Loucy (cell line): ENCODE results near the gene SYP.

Experiments used
- H2AFZ ChIP-seq: fragments of 200-600 bp; sonication (generic); 2 replicates; pipeline ENCODE4 v1.6.0; 2016; ENCODE audit warnings: antibody characterized with exemption, mild to moderate bottlenecking, low read length, moderate library complexity
- H3F3A ChIP-seq: fragments of 200-600 bp; 2 replicates; pipeline ENCODE4 v1.6.0; 2016; ENCODE audit warnings: antibody characterized with exemption, low read depth, mild to moderate bottlenecking
- H3K27me3 ChIP-seq: fragments of 200-600 bp; sonication (generic); 2 replicates; pipeline ENCODE4 v1.6.1; 2014; ENCODE audit warnings: low read length, mild to moderate bottlenecking; ENCODE audit not compliant: insufficient read depth, poor library complexity, severe bottlenecking
- H3K36me3 ChIP-seq: fragments of 200-600 bp; sonication (generic); 2 replicates; pipeline ENCODE4 v1.6.1; 2016; ENCODE audit warnings: low read length; ENCODE audit not compliant: insufficient read depth
- H3K4me1 ChIP-seq: fragments of 200-600 bp; sonication (generic); 2 replicates; pipeline ENCODE4 v1.5.1; 2014; ENCODE audit warnings: low read length, mild to moderate bottlenecking; ENCODE audit not compliant: insufficient read depth, poor library complexity, severe bottlenecking
- H3K4me2 ChIP-seq: fragments of 200-600 bp; sonication (generic); 2 replicates; pipeline ENCODE4 v1.6.0; 2014; ENCODE audit warnings: antibody characterized with exemption, low read length, low read depth, mild to moderate bottlenecking; ENCODE audit not compliant: poor library complexity, severe bottlenecking
- H3K4me3 ChIP-seq: fragments of 200-600 bp; sonication (generic); 2 replicates; pipeline ENCODE4 v1.5.1; 2014; ENCODE audit warnings: low read length, mild to moderate bottlenecking, mixed read lengths; ENCODE audit not compliant: poor library complexity, severe bottlenecking
- H3K79me2 ChIP-seq: fragments of 200-600 bp; sonication (generic); 2 replicates; pipeline ENCODE4 v1.6.1; 2014; ENCODE audit warnings: low read length; ENCODE audit not compliant: insufficient read depth
- H3K9ac ChIP-seq: fragments of 200-600 bp; sonication (generic); 2 replicates; pipeline ENCODE4 v1.6.0; 2014; ENCODE audit warnings: mild to moderate bottlenecking, low read depth, low read length, moderate library complexity; ENCODE audit not compliant: poor library complexity, severe bottlenecking
- H3K9me2 ChIP-seq: fragments of 200-600 bp; sonication (generic); replicated peaks from 2 replicates; pipeline ENCODE4 v1.6.1; 2016; ENCODE audit warnings: low read depth, low read length, mixed read lengths
- H3K9me3 ChIP-seq: fragments of 200-600 bp; sonication (generic); 2 replicates; pipeline ENCODE4 v1.6.1; 2014; ENCODE audit warnings: mild to moderate bottlenecking, antibody characterized with exemption, low read length, low read depth; ENCODE audit not compliant: insufficient read depth
- H4K20me1 ChIP-seq: fragments of 200-600 bp; sonication (generic); 2 replicates; pipeline ENCODE4 v1.6.0; 2014; ENCODE audit warnings: antibody characterized with exemption, low read length, mild to moderate bottlenecking; ENCODE audit not compliant: insufficient read depth, poor library complexity, severe bottlenecking
- CTCF ChIP-seq: fragments of 200-600 bp; sonication (generic); conservative IDR thresholded peaks from 2 replicates; pipeline ENCODE4 v1.5.1; 2014; ENCODE audit warnings: mild to moderate bottlenecking, antibody characterized with exemption, low read length
- EZH2phosphoT487 ChIP-seq: fragments of 200-600 bp; IDR thresholded peaks from 2 replicates; pipeline ENCODE4 v1.6.1; 2018; ENCODE audit warnings: antibody characterized with exemption, mild to moderate bottlenecking, moderate library complexity, borderline replicate concordance

Gene SYP

GRCh38 chrX:49247916-49248811 is 48.2 kb upstream of the SYP start:
- no peaks in the 10 kb centered on the region for H3K4me1 ChIP-seq
- no peaks in the 10 kb centered on the region for H3K36me3 ChIP-seq
- no peak overlapping the region for H2AFZ ChIP-seq
- H3K9me3 ChIP-seq, result no peaks in the 10 kb centered on the region
- TF ChIP-seq CTCF (no peak), EZH2phosphoT487 (no peak)
- no peak overlapping the region for H3K4me3 ChIP-seq
- no peaks in the 10 kb centered on the region for H4K20me1 ChIP-seq
- no peaks in the 10 kb centered on the region for H3K9me2 ChIP-seq
- H3F3A ChIP-seq, result no peaks in the 10 kb centered on the region
- no peaks in the 10 kb centered on the region for H3K27me3 ChIP-seq
- H3K4me2 ChIP-seq, result no peak overlapping the region
- no peaks in the 10 kb centered on the region for H3K79me2 ChIP-seq
- no peak overlapping the region for H3K9ac ChIP-seq

- Histone ChIP-seq H3K36me3 (no peaks in the 10 kb centered on the region), H3K9me2 (no peaks in the 10 kb centered on the region), H3K79me2 (no peaks in the 10 kb centered on the region), H3F3A (no peaks in the 10 kb centered on the region), H3K9ac (no peak overlapping the region), H4K20me1 (no peaks in the 10 kb centered on the region), H3K4me2 (no peak overlapping the region), H2AFZ (no peak overlapping the region), H3K4me1 (no peaks in the 10 kb centered on the region), H3K4me3 (no peak overlapping the region), H3K9me3 (no peaks in the 10 kb centered on the region), H3K27me3 (no peaks in the 10 kb centered on the region)
- TF ChIP-seq CTCF, result no peak
- TF ChIP-seq EZH2phosphoT487, result no peak
Measured at GRCh38 chrX:49247346-49247745, 47.4 kb upstream of the SYP start.

- Histone ChIP-seq H4K20me1 (no peaks in the 10 kb centered on the region), H3K36me3 (no peaks in the 10 kb centered on the region), H3K4me1 (no peaks in the 10 kb centered on the region), H3K9me3 (no peaks in the 10 kb centered on the region), H3K79me2 (no peaks in the 10 kb centered on the region), H3K9ac (no peak overlapping the region), H3K27me3 (no peaks in the 10 kb centered on the region), H3K4me3 (no peak overlapping the region), H3F3A (no peaks in the 10 kb centered on the region), H2AFZ (no peak overlapping the region), H3K4me2 (no peak overlapping the region), H3K9me2 (no peaks in the 10 kb centered on the region)
- TF ChIP-seq EZH2phosphoT487 (no peak), CTCF (no peak)
Measured at GRCh38 chrX:49246541-49246940, 46.5 kb upstream of the SYP start.
